Small intestine (tissue), 7 donors: ENCODE data around the gene AFF4. TPM values are rescaled to one million over a fixed set of nuclear protein-coding genes. Genes with fewer than 3 reads are reported as not detected.

Source experiments
- DNase-seq, 2 donors: peaks; one replicate each; pipeline versions ENCODE4 v3.0.0 to v3.0.0-alpha.2; 2013
- FAIRE-seq: peaks from 2 replicates; lab custom pipeline; 2012; peaks lifted over from hg19 to GRCh38; lab: Jason Lieb, UNC
- H3K27ac ChIP-seq, 3 donors: one replicate each; pipeline ENCODE4 v1.5.1; 2013; ENCODE audit warnings: low read length in 2 of 3, mild to moderate bottlenecking in 2 of 3, control low read depth in 1 of 3, inconsistent platforms in 1 of 3, low read depth in 1 of 3, moderate library complexity in 1 of 3
- H3K27me3 ChIP-seq, 3 donors: one replicate each; pipeline ENCODE4 v1.6.1; 2013; ENCODE audit warnings: low read length in 3 of 3, inconsistent platforms in 1 of 3; ENCODE audit not compliant: control insufficient read depth in 3 of 3, insufficient read depth in 3 of 3
- H3K36me3 ChIP-seq, 3 donors: one replicate each; pipeline ENCODE4 v1.6.1; 2013; ENCODE audit warnings: low read length in 3 of 3, inconsistent platforms in 1 of 3, low read depth in 1 of 3, mild to moderate bottlenecking in 1 of 3, moderate library complexity in 1 of 3; ENCODE audit not compliant: control insufficient read depth in 3 of 3, insufficient read depth in 2 of 3
- H3K4me1 ChIP-seq, 3 donors: one replicate each; pipeline ENCODE4 v1.6.1; 2013; ENCODE audit warnings: low read length in 2 of 3, inconsistent platforms in 1 of 3, low read depth in 1 of 3, mild to moderate bottlenecking in 1 of 3, moderate library complexity in 1 of 3; ENCODE audit not compliant: control insufficient read depth in 3 of 3, insufficient read depth in 2 of 3
- H3K4me3 ChIP-seq, 3 donors: one replicate each; pipeline ENCODE4 v1.5.1; 2013; ENCODE audit warnings: low read length in 3 of 3, control low read depth in 1 of 3, inconsistent platforms in 1 of 3, low read depth in 1 of 3, mild to moderate bottlenecking in 1 of 3, moderate library complexity in 1 of 3
- H3K9me3 ChIP-seq, 2 donors: one replicate each; pipeline ENCODE4 v1.6.1; 2013; ENCODE audit warnings: low read depth in 1 of 2, low read length in 1 of 2; ENCODE audit not compliant: control insufficient read depth in 2 of 2, insufficient read depth in 1 of 2
- WGBS, 3 donors: extraction: QIAGEN DNeasy Blood & Tissue Kit; methylation state at CpG; one replicate each; pipeline ENCODE4 v1.1.7; 2013; 5-methylcytosine and 5-hydroxymethylcytosine counted together
- polyA plus RNA-seq, 4 donors: library from polyadenylated mRNA; stranded (reverse) in 3 of 4; unstranded in 1 of 4; fragments of 200-250 nt in 3 of 4; fragments of 120-200 nt in 1 of 4; gene quantifications; one replicate each; pipeline versions ENCODE4 v1.2.1 to v1.2.3, GENCODE V29; 2013
- donor health status: healthy with polysubstance abuse.
- donor health status: control.
- donor health status: control.
- donor health status: Bipolar disorder and iron deficiency.
- donor health status: healthy.

Gene AFF4
- polyA plus RNA-seq, 4 donors = 7.0 to 45.7 (median 10.2) TPM

DNA sequence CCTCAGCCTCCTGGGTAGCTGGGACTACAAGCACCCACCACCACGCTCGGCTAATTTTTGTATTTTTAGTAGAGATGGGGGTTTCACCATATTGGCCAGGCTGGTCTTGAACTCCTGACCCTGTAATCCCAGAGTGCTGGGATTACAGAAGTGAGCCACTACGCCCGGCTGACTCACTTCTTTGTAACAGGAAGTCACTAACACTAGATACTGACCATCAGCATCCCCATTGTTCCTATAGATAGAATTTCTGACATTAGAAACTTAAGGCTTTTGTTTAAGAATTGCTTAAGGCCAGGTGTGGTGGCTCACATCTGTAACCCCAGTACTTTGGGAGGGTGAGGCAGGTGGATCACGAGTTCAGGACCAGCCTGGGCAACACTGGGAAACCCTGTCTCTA is 47.8 kb downstream of the AFF4 start:
- no peak overlapping the region for H3K27ac ChIP-seq
- H3K27me3 ChIP-seq = no peaks in the 10 kb centered on the region
- H3K4me1 ChIP-seq = no peaks in the 10 kb centered on the region
- no peaks in the 10 kb centered on the region for H3K9me3 ChIP-seq
- DNase-seq (no peak), FAIRE-seq (no peak)
- 82 to 90% (median 87%) methylated on average over 5 of the region's 5 CpGs for WGBS, 3 donors
- H3K4me3 ChIP-seq = no peak overlapping the region
- H3K36me3 ChIP-seq = peaks cover 4 to 48% (median 5%) of the 10 kb centered on the region in 3 donors

DNA sequence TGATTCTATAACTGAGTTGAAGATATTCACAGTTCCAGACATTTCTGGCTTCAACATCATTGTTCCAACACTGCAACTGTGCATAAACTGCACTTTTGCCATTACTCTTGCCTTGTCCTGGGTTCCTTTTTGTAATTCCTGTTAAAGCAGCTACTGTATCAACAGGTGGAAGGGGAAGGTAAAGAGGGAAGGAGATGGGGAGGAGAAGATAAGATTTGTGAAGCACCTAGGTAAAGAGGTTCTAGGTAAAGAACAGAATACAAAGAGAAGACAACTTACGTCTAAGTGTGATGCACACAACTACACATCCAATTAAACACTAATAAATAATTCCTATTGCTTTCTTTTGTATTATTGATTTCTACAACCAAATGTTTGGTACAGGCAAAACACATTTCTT is 53.7 kb downstream of the AFF4 start:
- peaks cover 0 to 4% (median 3%) of the 10 kb centered on the region in 3 donors for H3K4me1 ChIP-seq
- 94 to 100% (median 96%) methylated on average over 1 of the region's 1 CpG for WGBS, 3 donors
- H3K9me3 ChIP-seq = no peaks in the 10 kb centered on the region
- DNase-seq (no peak), FAIRE-seq (no peak)
- no peaks in the 10 kb centered on the region for H3K27me3 ChIP-seq
- no peak overlapping the region for H3K27ac ChIP-seq
- no peak overlapping the region for H3K4me3 ChIP-seq
- peaks cover 2 to 21% (median 4%) of the 10 kb centered on the region in 3 donors for H3K36me3 ChIP-seq

DNA sequence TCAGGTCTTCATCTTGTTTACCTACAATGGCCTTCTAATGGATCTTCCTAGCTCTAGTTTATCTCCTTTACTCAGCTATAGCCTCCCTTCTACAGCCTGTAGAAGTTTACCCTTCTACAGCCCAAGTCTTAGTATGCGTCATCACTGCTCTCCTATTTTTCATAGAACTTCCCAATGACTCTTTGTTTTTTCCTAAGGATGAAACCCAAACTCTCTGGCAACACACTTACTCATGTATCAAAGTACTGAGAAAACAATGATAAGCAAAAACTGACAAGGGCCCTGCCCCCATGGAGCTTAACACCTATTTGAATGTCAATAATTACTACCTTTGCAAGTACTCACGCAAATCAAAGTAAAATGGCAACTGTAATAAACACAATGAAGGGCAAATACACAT is 56.3 kb downstream of the AFF4 start:
- Histone ChIP-seq H3K36me3 (peaks cover 0 to 13% (median 5%) of the 10 kb centered on the region in 3 donors), H3K4me3 (no peak overlapping the region), H3K4me1 (peaks cover 0 to 4% (median 3%) of the 10 kb centered on the region in 3 donors), H3K27ac (no peak overlapping the region), H3K27me3 (no peaks in the 10 kb centered on the region), H3K9me3 (no peaks in the 10 kb centered on the region)
- DNase-seq (no peak), FAIRE-seq (no peak)
- 90 to 99% (median 93%) methylated on average over 2 of the region's 2 CpGs for WGBS, 3 donors

DNA sequence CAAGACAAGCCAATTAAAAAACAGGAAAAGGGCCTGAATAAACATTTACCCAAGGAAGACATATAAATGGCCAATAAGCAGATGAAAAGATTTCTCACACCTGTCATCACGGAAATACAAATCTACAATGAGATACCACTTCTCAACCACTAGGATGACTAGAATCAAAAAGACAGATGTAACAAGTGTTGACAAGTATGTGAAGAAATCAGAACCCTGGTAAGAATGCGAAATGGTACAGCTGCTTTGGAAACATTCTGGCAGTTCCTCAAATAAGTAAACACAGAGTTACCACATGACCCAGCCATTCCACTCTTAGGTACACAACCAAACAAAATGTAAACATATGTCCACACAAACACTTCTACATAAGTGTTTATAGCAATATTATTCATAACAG is 57.5 kb downstream of the AFF4 start:
- FAIRE-seq (no peak), DNase-seq (no peak)
- Histone ChIP-seq H3K4me3 (no peak overlapping the region), H3K4me1 (peaks cover 0 to 4% (median 3%) of the 10 kb centered on the region in 3 donors), H3K9me3 (no peaks in the 10 kb centered on the region), H3K27me3 (no peaks in the 10 kb centered on the region), H3K36me3 (peaks cover 0 to 14% (median 5%) of the 10 kb centered on the region in 3 donors), H3K27ac (no peak overlapping the region)
- 68 to 71% (median 69%) methylated on average over 2 of the region's 2 CpGs for WGBS, 3 donors

DNA sequence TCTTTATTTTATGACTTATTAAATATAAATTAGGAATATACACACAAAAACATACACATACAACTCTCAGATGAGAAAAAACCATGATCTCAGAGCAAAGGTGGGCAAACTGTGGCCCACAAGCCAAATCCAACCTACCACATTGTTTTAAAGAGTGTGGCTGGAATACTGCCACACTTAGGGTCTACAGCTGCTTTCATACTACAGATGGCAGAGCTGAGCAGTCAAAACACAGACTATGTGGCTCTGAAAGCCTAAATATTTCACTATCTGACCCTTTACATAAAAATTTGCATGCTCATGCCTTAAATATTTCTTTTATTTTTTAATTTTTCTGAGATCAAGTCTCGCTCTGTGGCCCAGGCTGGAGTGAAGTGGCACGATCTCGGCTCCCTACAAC is 61.7 kb downstream of the AFF4 start:
- DNase-seq (no peak), FAIRE-seq (no peak)
- Histone ChIP-seq H3K27me3 (no peaks in the 10 kb centered on the region), H3K4me1 (no peaks in the 10 kb centered on the region), H3K4me3 (no peak overlapping the region), H3K27ac (no peak overlapping the region), H3K36me3 (peaks cover under 1 to 28% (median 11%) of the 10 kb centered on the region in 3 donors), H3K9me3 (no peaks in the 10 kb centered on the region)
- WGBS, 3 donors = 95 to 98% (median 97%) methylated on average over 3 of the region's 3 CpGs

DNA sequence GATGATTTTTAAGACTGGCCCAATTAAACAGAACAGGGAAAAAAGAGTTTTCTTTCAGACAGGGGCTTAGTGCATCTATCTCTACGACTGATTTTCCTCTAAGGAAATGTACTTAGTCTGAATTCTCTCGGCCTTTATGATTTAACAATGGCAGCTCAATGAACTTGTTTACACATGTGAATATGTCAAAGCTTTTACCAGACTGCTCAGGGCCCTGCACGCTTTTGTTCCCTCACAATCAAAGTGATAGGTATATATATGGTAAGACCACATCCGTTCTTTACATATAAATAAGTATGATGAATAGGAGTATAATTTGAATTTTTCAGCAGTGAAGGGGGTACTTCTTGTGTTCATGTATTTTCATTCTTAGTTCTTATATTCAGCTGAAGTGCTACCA is 62.4 kb downstream of the AFF4 start:
- H3K4me1 ChIP-seq = no peaks in the 10 kb centered on the region
- DNase-seq = no peak
- no peaks in the 10 kb centered on the region for H3K27me3 ChIP-seq
- H3K36me3 ChIP-seq = peaks cover 3 to 33% (median 18%) of the 10 kb centered on the region in 3 donors
- no peaks in the 10 kb centered on the region for H3K9me3 ChIP-seq
- FAIRE-seq = no peak
- H3K27ac ChIP-seq = no peak overlapping the region
- WGBS, 3 donors = 89 to 94% (median 92%) methylated on average over 4 of the region's 4 CpGs
- no peak overlapping the region for H3K4me3 ChIP-seq

DNA sequence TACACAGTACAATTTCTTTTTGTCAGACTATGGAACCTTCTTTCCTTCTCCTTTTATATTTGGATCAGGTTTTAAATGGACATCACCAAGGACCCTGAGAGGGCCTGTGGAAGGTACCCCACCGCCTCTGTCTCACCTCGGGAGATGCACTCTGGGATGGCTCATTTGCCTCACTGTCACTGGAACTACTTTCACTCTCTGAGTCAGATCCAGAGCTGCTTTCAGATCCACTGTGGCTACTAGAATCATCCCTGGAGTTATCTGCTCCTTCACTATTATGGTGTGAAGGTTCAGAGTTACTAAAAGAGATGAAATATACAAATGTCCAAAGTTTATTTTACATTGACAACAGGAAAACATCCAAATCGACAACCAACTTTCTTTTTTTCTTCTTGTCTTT is 65.3 kb downstream of the AFF4 start:
- WGBS, 3 donors = 65 to 72% (median 71%) methylated on average over 3 of the region's 3 CpGs
- Histone ChIP-seq H3K27me3 (no peaks in the 10 kb centered on the region), H3K27ac (no peak overlapping the region), H3K36me3 (peaks cover 10 to 42% (median 18%) of the 10 kb centered on the region in 3 donors), H3K9me3 (no peaks in the 10 kb centered on the region), H3K4me1 (no peaks in the 10 kb centered on the region), H3K4me3 (no peak overlapping the region)
- DNase-seq (no peak), FAIRE-seq (no peak)

DNA sequence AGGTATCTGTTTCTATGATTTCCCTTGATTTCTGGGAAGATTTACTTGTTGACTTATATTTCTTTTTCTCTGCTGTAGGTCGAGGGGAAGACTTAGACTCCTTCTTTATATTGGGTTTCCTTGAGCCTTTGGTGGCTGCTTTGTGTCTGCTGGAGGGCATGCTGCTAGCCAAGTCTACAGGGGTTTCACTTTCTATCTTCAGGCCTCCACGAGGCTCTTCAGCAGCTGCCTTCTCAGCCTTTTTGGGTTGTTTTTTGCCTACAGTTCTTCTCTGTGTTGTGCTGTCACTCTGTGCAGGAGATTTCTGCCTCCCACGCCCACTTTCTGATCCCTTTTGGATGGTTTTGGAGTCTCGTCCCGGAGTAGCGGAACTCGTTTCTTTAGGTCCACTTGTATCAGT is 66.7 kb downstream of the AFF4 start:
- WGBS, 3 donors = 72 to 74% (median 74%) methylated on average over 7 of the region's 7 CpGs
- Histone ChIP-seq H3K9me3 (no peaks in the 10 kb centered on the region), H3K27ac (no peak overlapping the region), H3K27me3 (no peaks in the 10 kb centered on the region), H3K4me1 (no peaks in the 10 kb centered on the region), H3K36me3 (peaks cover 13 to 38% (median 25%) of the 10 kb centered on the region in 3 donors), H3K4me3 (no peak overlapping the region)
- no peak for DNase-seq
- FAIRE-seq = no peak

DNA sequence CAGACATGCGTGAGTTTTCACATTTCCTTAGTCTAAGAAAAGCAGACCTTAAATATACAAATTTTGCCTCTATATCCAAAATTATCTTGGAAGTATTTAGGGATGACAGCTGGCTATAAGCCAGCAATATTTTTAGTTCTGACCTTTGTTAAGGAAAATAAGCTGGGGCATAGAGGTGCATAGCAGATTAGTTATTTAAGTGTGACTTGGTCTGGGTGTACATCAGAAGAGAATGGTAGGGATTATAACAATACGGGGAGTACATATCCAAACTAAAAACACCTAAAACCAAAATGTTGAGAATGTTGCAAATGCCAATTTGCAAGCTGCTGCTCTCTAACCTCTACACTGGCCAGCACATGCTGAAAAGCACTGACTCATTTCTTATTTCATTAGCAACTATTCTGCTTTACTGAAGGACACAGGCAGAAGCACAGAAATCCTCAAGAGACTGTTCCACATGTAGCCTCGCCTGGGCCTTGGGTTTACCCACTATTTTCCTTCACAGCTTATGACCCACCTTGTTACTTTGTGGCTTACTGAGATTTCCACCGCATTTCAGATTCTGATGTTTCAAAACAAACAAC is 67.6 kb downstream of the AFF4 start:
- DNase-seq (no peak), FAIRE-seq (no peak)
- H3K4me3 ChIP-seq = no peak overlapping the region
- no peaks in the 10 kb centered on the region for H3K4me1 ChIP-seq
- H3K27ac ChIP-seq = no peak overlapping the region
- WGBS, 3 donors = 89 to 93% (median 90%) methylated on average over 4 of the region's 4 CpGs
- no peaks in the 10 kb centered on the region for H3K27me3 ChIP-seq
- H3K9me3 ChIP-seq = no peaks in the 10 kb centered on the region
- peaks cover 13 to 38% (median 25%) of the 10 kb centered on the region in 3 donors for H3K36me3 ChIP-seq
